NCI-H774 (cell line): ENCODE results near the gene TTC34.

Experiments used
- DNase-seq: peaks from one replicate; lab custom pipeline; 2025; lab: John Stamatoyannopoulos, UW

Gene TTC34

GRCh38 chr1:2604844-2605508 is 196.5 kb downstream of the TTC34 start:
- DNase-seq, result no peak

- no peak for DNase-seq
Observed at GRCh38 chr1:2604156-2604843, 197.2 kb downstream of the TTC34 start.

GRCh38 chr1:2603521-2604155 is 197.9 kb downstream of the TTC34 start:
- DNase-seq, result no peak

GRCh38 chr1:2602866-2603520 is 198.5 kb downstream of the TTC34 start:
- no peak for DNase-seq

- no peak for DNase-seq
Observed at GRCh38 chr1:2602311-2602835, 199.1 kb downstream of the TTC34 start.

GRCh38 chr1:2601721-2602303 is 199.7 kb downstream of the TTC34 start:
- no peak for DNase-seq

- no peak for DNase-seq
Observed at GRCh38 chr1:2598329-2598931, 203.1 kb downstream of the TTC34 start.

- no peak for DNase-seq
Observed at GRCh38 chr1:2597441-2598328, 203.8 kb downstream of the TTC34 start.

- DNase-seq, result no peak
Observed at GRCh38 chr1:2596530-2597333, 204.8 kb downstream of the TTC34 start.

- no peak for DNase-seq
Observed at GRCh38 chr1:2595812-2596529, 205.5 kb downstream of the TTC34 start.

- no peak for DNase-seq
Observed at GRCh38 chr1:2595261-2595811, 206.2 kb downstream of the TTC34 start.

GRCh38 chr1:2594641-2595131 is 206.8 kb downstream of the TTC34 start:
- DNase-seq, result no peak

- no peak for DNase-seq
Observed at GRCh38 chr1:2594001-2594640, 207.4 kb downstream of the TTC34 start.

GRCh38 chr1:2593251-2593878 is 208.1 kb downstream of the TTC34 start:
- DNase-seq, result no peak

- DNase-seq, result no peak
Observed at GRCh38 chr1:2592672-2593071, 208.8 kb downstream of the TTC34 start.

- no peak for DNase-seq
Observed at GRCh38 chr1:2591581-2592261, 209.8 kb downstream of the TTC34 start.

GRCh38 chr1:2591233-2591580 is 210.3 kb downstream of the TTC34 start:
- no peak for DNase-seq
